ENCODE measurements around the gene METAP1D.

METAP1D gene

GRCh38 chr2:172082944-172083627 is 83.3 kb downstream of the METAP1D start:
- no peaks in the 10 kb centered on the region for H3K79me2 ChIP-seq
- peaks cover 37% of the 10 kb centered on the region for H3K27me3 ChIP-seq (ENCODE audit: control insufficient read depth, insufficient read depth, low read length)
- no peak overlapping the region for H2AFZ ChIP-seq
- TF ChIP-seq CTCF (IDR thresholded peaks at IDR 0.05) = no peak
- H3K4me3 ChIP-seq (ENCODE audit: low read depth, low read length) = no peak overlapping the region
- H3K9ac ChIP-seq = no peak overlapping the region
- H3K27ac ChIP-seq = no peak overlapping the region
- H3K9me3 ChIP-seq (ENCODE audit: control insufficient read depth, low read length) = peaks cover 4% of the 10 kb centered on the region
- H3K36me3 ChIP-seq (ENCODE audit: control insufficient read depth, insufficient read depth, low read length) = no peaks in the 10 kb centered on the region
- no peak overlapping the region for H3K4me2 ChIP-seq (ENCODE audit: low read length)
- H3K4me1 ChIP-seq = no peaks in the 10 kb centered on the region

- Histone ChIP-seq H3K79me2 (no peaks in the 10 kb centered on the region), H3K27me3 (ENCODE audit: control insufficient read depth, insufficient read depth, low read length) (peaks cover 42% of the 10 kb centered on the region), H3K36me3 (ENCODE audit: control insufficient read depth, insufficient read depth, low read length) (no peaks in the 10 kb centered on the region), H3K4me2 (ENCODE audit: low read length) (no peak overlapping the region), H3K4me1 (no peaks in the 10 kb centered on the region), H2AFZ (no peak overlapping the region), H3K9me3 (ENCODE audit: control insufficient read depth, low read length) (peaks cover 4% of the 10 kb centered on the region), H3K27ac (no peak overlapping the region), H3K4me3 (ENCODE audit: low read depth, low read length) (no peak overlapping the region), H3K9ac (no peak overlapping the region)
- no peak for TF ChIP-seq CTCF (IDR thresholded peaks at IDR 0.05)
Measured at GRCh38 chr2:172083628-172084394, 84.1 kb downstream of the METAP1D start.

- H3K27me3 ChIP-seq (ENCODE audit: control insufficient read depth, insufficient read depth, low read length) = peaks cover 42% of the 10 kb centered on the region
- no peak overlapping the region for H3K27ac ChIP-seq
- no peak overlapping the region for H3K4me3 ChIP-seq (ENCODE audit: low read depth, low read length)
- no peak overlapping the region for H3K4me2 ChIP-seq (ENCODE audit: low read length)
- TF ChIP-seq CTCF (IDR thresholded peaks at IDR 0.05) = no peak
- H3K9me3 ChIP-seq (ENCODE audit: control insufficient read depth, low read length) = peaks cover 4% of the 10 kb centered on the region
- no peak overlapping the region for H3K9ac ChIP-seq
- H3K79me2 ChIP-seq = no peaks in the 10 kb centered on the region
- H3K36me3 ChIP-seq (ENCODE audit: control insufficient read depth, insufficient read depth, low read length) = no peaks in the 10 kb centered on the region
- no peak overlapping the region for H2AFZ ChIP-seq
- no peaks in the 10 kb centered on the region for H3K4me1 ChIP-seq
Measured at GRCh38 chr2:172084395-172084644, 84.6 kb downstream of the METAP1D start.

GRCh38 chr2:172084645-172085459 is 85.1 kb downstream of the METAP1D start:
- H3K4me1 ChIP-seq = no peaks in the 10 kb centered on the region
- H3K79me2 ChIP-seq = no peaks in the 10 kb centered on the region
- peak overlapping the region; percentile 44 for H3K4me2 ChIP-seq (ENCODE audit: low read length)
- peaks cover 3% of the 10 kb centered on the region for H3K9me3 ChIP-seq (ENCODE audit: control insufficient read depth, low read length)
- TF ChIP-seq CTCF (IDR thresholded peaks at IDR 0.05) = no peak
- H3K36me3 ChIP-seq (ENCODE audit: control insufficient read depth, insufficient read depth, low read length) = no peaks in the 10 kb centered on the region
- H3K27me3 ChIP-seq (ENCODE audit: control insufficient read depth, insufficient read depth, low read length) = peaks cover 38% of the 10 kb centered on the region
- H3K27ac ChIP-seq = no peak overlapping the region
- H3K4me3 ChIP-seq (ENCODE audit: low read depth, low read length) = no peak overlapping the region
- H3K9ac ChIP-seq = no peak overlapping the region
- peak overlapping the region; percentile 30 for H2AFZ ChIP-seq

All from parathyroid adenoma (tissue), 2 donors.